ENCODE data around the gene NPLOC4. TPM values are rescaled to one million over a fixed set of nuclear protein-coding genes. Genes with fewer than 3 reads are reported as not detected.
A peak's percentile ranks its signal among the peaks of the same experiment; 100 is the strongest.

NPLOC4 gene
- total RNA-seq, 1 donor from 2014 or later, result 87.5 TPM

DNA sequence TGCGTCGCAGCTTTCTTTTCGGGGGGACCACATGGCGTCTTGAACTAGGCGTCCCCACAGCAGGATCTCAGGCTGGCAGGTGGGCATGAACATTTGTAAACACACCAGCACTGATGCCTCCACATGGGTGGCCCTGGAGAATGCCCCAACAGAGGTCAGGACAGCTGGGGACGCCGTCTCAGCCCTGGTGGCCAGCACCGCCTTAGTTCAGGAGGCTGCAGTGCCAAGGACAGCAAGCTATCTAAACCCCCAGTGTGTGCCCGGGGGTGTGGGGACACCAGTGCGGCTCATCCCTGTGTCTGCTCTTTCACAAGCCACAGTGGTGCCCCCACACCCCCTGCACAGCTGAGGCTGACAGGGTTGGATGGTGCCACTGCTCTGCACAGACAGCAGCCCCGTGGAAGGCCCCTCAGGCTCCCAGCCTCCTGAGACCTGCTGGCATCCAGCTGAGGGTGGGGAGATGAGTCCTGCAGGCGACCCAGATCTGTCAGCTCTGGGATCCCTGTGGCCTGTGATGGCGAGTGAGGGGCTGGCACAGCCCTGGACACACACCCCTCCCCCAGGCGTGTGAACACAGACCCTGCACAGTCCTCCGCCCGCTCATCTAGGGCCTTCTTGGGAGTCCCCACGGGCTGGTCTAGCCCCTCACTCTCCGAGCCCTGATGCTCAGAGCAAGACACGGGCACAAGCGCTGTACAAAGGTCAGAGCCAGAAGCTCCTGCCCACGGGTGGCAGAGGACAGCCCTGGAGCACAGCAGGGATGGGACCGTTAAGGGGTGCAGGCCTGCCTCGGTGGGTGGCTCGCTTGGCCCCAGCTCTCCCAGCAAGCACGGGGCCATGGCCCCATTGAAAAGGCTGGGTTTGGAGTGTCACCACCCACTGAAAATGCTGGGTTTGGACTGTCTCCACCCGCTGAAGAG, 98.0 kb downstream of the NPLOC4 start:
- DNase-seq, result no peak
- H3K27ac ChIP-seq (replicated peaks), result no peak overlapping the region
- H3K36me3 ChIP-seq, result peaks cover 54% of the 10 kb centered on the region
- peaks cover 41% of the 10 kb centered on the region for H3K27me3 ChIP-seq (ENCODE audit: low read depth)
- TF ChIP-seq, protein P1, sequence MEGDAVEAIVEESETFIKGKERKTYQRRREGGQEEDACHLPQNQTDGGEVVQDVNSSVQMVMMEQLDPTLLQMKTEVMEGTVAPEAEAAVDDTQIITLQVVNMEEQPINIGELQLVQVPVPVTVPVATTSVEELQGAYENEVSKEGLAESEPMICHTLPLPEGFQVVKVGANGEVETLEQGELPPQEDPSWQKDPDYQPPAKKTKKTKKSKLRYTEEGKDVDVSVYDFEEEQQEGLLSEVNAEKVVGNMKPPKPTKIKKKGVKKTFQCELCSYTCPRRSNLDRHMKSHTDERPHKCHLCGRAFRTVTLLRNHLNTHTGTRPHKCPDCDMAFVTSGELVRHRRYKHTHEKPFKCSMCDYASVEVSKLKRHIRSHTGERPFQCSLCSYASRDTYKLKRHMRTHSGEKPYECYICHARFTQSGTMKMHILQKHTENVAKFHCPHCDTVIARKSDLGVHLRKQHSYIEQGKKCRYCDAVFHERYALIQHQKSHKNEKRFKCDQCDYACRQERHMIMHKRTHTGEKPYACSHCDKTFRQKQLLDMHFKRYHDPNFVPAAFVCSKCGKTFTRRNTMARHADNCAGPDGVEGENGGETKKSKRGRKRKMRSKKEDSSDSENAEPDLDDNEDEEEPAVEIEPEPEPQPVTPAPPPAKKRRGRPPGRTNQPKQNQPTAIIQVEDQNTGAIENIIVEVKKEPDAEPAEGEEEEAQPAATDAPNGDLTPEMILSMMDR (IDR thresholded peaks at IDR 0.05; ENCODE audit: borderline replicate concordance), result no peak
- no peak overlapping the region for H3K4me3 ChIP-seq
- H3K4me1 ChIP-seq, result peaks cover 36% of the 10 kb centered on the region
- intact Hi-C loops (cut with micrococcal nuclease), result no loop called here
- no peaks in the 10 kb centered on the region for H3K9me3 ChIP-seq (replicated peaks)

DNA sequence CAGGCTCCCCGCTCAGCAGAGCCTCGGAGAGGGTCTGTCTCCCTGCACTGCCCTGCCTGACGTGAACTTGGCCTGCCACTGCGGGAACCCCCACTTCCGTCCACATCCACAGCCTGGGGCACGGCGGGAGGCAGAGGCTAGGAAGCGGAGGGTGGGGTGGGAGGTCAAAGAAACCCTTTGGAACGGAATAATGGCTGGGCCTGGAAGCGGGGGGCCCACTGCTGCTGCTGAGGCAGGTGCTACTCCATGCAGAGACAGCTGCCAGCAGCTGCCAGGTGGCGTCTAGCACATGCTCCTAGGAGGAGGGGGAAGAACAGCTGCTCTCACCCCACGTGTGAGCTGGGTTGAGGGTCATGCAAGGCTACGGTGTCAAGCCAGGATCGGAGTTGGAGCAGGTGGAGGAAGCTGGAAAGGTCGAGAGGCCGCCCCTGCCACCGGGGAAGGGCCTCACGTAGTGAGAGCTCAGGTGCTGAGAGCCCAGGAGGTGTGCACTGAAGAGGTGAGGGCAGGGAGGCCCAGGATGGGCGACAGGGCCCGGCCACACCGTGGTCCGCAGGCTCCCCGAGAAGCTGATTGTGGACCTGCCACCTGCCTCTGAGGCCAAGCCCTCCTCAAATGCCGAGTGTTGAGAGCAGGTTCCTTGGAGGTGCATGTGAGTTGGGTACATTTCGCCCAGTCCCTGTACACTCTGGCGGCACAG, 98.9 kb downstream of the NPLOC4 start:
- H3K9me3 ChIP-seq (replicated peaks), result no peaks in the 10 kb centered on the region
- no peak overlapping the region for H3K27ac ChIP-seq (replicated peaks)
- peaks cover 27% of the 10 kb centered on the region for H3K4me1 ChIP-seq
- no peak overlapping the region for H3K4me3 ChIP-seq
- intact Hi-C loops (cut with micrococcal nuclease), result no loop called here
- H3K36me3 ChIP-seq, result peaks cover 46% of the 10 kb centered on the region
- no peak for DNase-seq
- TF ChIP-seq, protein P1 (IDR thresholded peaks at IDR 0.05; ENCODE audit: borderline replicate concordance), result peak; percentile 7
- H3K27me3 ChIP-seq (ENCODE audit: low read depth), result peaks cover 49% of the 10 kb centered on the region

DNA sequence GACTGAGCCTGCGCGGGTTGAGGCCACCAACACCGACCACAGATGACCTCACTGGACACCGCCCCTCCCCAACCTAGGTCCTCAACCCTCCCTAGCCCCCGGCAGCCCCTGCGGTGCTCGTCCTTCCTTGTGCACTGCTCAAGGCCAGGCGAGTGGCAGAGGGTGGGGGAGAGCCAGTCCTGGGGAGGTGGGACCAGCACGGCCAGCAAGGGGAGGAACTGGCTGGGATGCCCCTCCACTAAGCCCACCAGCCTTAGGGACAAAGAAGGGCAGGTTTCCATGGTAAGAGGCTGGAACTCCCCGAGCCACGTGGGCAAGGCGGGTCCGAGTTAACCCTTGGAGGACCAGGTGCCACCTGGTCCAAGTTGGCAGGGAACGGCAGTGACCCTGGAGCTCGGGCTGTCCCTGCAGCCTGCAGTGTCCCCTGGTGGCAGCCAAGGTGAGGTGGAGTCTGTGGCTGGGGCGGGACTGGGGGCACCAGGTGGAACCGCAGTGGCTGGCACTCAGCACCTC, 99.5 kb downstream of the NPLOC4 start:
- Histone ChIP-seq H3K4me3 (no peak overlapping the region), H3K36me3 (peaks cover 40% of the 10 kb centered on the region), H3K4me1 (peaks cover 21% of the 10 kb centered on the region), H3K27me3 (ENCODE audit: low read depth) (peaks cover 53% of the 10 kb centered on the region), H3K9me3 (replicated peaks) (no peaks in the 10 kb centered on the region), H3K27ac (replicated peaks) (no peak overlapping the region)
- no peak for DNase-seq
- TF ChIP-seq, protein P1 (IDR thresholded peaks at IDR 0.05; ENCODE audit: borderline replicate concordance), result peak; percentile 74
- intact Hi-C loops (cut with micrococcal nuclease), result no loop called here

DNA sequence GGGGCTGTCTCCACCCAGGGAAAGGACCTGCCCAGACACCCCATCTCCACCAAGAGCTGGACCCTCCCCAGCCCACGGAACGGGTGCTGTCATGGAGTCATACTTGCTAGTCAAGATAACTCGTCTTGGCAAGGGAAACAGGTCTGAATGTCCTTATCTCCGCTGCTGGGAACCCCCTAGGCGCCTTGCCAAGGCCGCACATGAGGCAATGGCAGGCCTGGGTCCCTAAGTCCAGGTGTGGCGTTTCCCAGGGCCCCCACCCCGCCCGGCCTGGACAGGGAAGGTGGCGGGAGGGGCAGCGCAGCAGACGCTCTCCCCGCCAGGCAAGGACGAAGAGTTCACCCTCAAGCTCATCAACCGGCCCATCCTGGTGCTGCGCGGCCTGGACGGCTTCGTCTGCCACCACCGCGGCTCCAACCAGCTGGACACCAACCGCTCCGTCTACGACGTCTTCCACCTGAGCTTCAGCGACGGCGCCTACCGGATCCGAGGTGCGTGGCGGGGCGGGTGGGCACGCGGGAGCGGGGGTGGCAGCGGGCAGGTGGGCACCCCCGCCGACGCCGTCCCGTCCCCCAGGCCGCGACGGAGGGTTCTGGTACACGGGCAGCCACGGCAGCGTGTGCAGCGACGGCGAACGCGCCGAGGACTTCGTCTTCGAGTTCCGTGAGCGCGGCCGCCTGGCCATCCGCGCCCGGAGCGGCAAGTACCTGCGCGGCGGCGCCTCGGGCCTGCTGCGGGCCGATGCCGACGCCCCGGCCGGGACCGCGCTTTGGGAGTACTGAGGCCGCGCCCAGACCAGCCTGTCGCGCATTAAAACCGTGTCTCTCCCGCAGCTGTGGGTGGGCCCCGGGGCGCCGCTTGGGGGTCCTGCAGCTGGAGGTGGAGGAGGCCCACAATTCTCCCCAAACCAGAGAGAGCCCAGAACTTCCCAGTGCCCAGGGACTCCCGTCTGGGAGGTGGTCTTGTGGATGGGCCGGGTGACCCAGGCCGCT, 100.3 kb downstream of the NPLOC4 start:
- intact Hi-C loops (cut with micrococcal nuclease), result no loop called here
- DNase-seq, result no peak

More for the DNA sequence above, 100.3 kb downstream of the NPLOC4 start:
- H3K36me3 ChIP-seq, result peaks cover 37% of the 10 kb centered on the region
- H3K4me1 ChIP-seq, result peaks cover 19% of the 10 kb centered on the region
- H3K27ac ChIP-seq (replicated peaks), result no peak overlapping the region
- H3K9me3 ChIP-seq (replicated peaks), result no peaks in the 10 kb centered on the region
- peaks cover 53% of the 10 kb centered on the region for H3K27me3 ChIP-seq (ENCODE audit: low read depth)
- TF ChIP-seq, protein P1 (IDR thresholded peaks at IDR 0.05; ENCODE audit: borderline replicate concordance), result no peak
- no peak overlapping the region for H3K4me3 ChIP-seq
